OCI-LY1 (cell line): ENCODE measurements around the gene STKLD1.

Experiments
- H2AFZ ChIP-seq: fragments of 200-600 bp; sonication (generic), shearing (Covaris generic); 2 replicates; pipeline ENCODE4 v1.6.0; 2014; ENCODE audit warnings: antibody characterized with exemption, mild to moderate bottlenecking, low read length
- H3F3A ChIP-seq: fragments of 200-600 bp; sonication (generic), shearing (Covaris generic); 2 replicates; pipeline ENCODE4 v1.6.0; 2014; ENCODE audit warnings: mild to moderate bottlenecking, antibody characterized with exemption, low read length, moderate library complexity; ENCODE audit not compliant: insufficient read depth
- H3K27ac ChIP-seq: fragments of 200-600 bp; sonication (generic); 2 replicates; pipeline ENCODE4 v1.5.1; 2014; ENCODE audit warnings: low read length, mixed run types, mild to moderate bottlenecking, low read depth; ENCODE audit not compliant: poor library complexity, severe bottlenecking
- H3K27me3 ChIP-seq: fragments of 200-600 bp; sonication (generic); 2 replicates; pipeline ENCODE4 v1.6.0; 2014; ENCODE audit warnings: antibody characterized with exemption, mild to moderate bottlenecking, low read length, moderate library complexity; ENCODE audit not compliant: insufficient read depth
- H3K36me3 ChIP-seq: fragments of 200-600 bp; sonication (generic); 2 replicates; pipeline ENCODE4 v1.6.1; 2014; ENCODE audit warnings: mild to moderate bottlenecking, antibody characterized with exemption, low read length, moderate library complexity, mixed read lengths; ENCODE audit not compliant: insufficient read depth
- H3K4me1 ChIP-seq: fragments of 200-600 bp; sonication (generic); 2 replicates; pipeline ENCODE4 v1.5.1; 2014; ENCODE audit warnings: mild to moderate bottlenecking, low read length, moderate library complexity; ENCODE audit not compliant: insufficient read depth, severe bottlenecking
- H3K4me2 ChIP-seq: fragments of 200-600 bp; sonication (generic), shearing (Covaris generic); 2 replicates; pipeline ENCODE4 v1.6.1; 2014; ENCODE audit warnings: low read length
- H3K4me3 ChIP-seq: fragments of 200-600 bp; sonication (generic); 2 replicates; pipeline ENCODE4 v1.5.1; 2014; ENCODE audit warnings: low read length, low read depth, mild to moderate bottlenecking, mixed read lengths; ENCODE audit not compliant: poor library complexity, severe bottlenecking
- H3K79me2 ChIP-seq: fragments of 200-600 bp; shearing (Covaris generic); 2 replicates; pipeline ENCODE4 v1.6.1; 2016; ENCODE audit warnings: mixed run types, low read length, mixed read lengths; ENCODE audit not compliant: insufficient read depth
- H3K9ac ChIP-seq: fragments of 200-600 bp; sonication (generic), shearing (Covaris generic); 2 replicates; pipeline ENCODE4 v1.6.1; 2014; ENCODE audit warnings: mild to moderate bottlenecking, low read length, mixed read lengths
- H3K9me2 ChIP-seq: fragments of 200-600 bp; sonication (generic), shearing (Covaris generic); 2 replicates; pipeline ENCODE4 v1.6.1; 2014; ENCODE audit warnings: low read depth, mild to moderate bottlenecking, low read length, mixed read lengths
- H3K9me3 ChIP-seq: fragments of 200-600 bp; shearing (Covaris generic); 2 replicates; pipeline ENCODE4 v1.6.1; 2014; ENCODE audit warnings: low read length, mixed read lengths
- H4K20me1 ChIP-seq: fragments of 200-600 bp; sonication (generic), shearing (Covaris generic); 2 replicates; pipeline ENCODE4 v1.6.0; 2016; ENCODE audit warnings: mild to moderate bottlenecking, low read length; ENCODE audit not compliant: insufficient read depth
- CTCF ChIP-seq: fragments of 200-600 bp; sonication (generic), shearing (Covaris generic); IDR thresholded peaks from 2 replicates; pipeline ENCODE4 v1.5.1; 2017; ENCODE audit warnings: mild to moderate bottlenecking, antibody characterized with exemption, low read length, moderate library complexity, mixed read lengths
- EZH2 ChIP-seq: fragments of 200-600 bp; sonication (generic), shearing (Covaris generic); IDR thresholded peaks from 2 replicates; pipeline ENCODE4 v1.8.0; 2017; ENCODE audit warnings: borderline replicate concordance, mixed run types, mild to moderate bottlenecking, antibody characterized with exemption, low read length, moderate library complexity, mixed read lengths

The STKLD1 gene

GRCh38 chr9:133367221-133367620 is 8.9 kb upstream of the STKLD1 start:
- H2AFZ ChIP-seq, result no peak overlapping the region
- H4K20me1 ChIP-seq, result no peaks in the 10 kb centered on the region
- H3K4me1 ChIP-seq, result peaks cover 21% of the 10 kb centered on the region
- H3K9me3 ChIP-seq, result no peaks in the 10 kb centered on the region
- H3K79me2 ChIP-seq, result peaks cover 12% of the 10 kb centered on the region
- H3K27ac ChIP-seq, result no peak overlapping the region
- no peak overlapping the region for H3K4me3 ChIP-seq
- H3K36me3 ChIP-seq, result peaks cover 62% of the 10 kb centered on the region
- no peak overlapping the region for H3K4me2 ChIP-seq
- no peaks in the 10 kb centered on the region for H3F3A ChIP-seq
- H3K27me3 ChIP-seq, result no peaks in the 10 kb centered on the region
- TF ChIP-seq EZH2, result no peak
- TF ChIP-seq CTCF, result no peak
- H3K9me2 ChIP-seq, result no peaks in the 10 kb centered on the region
- no peak overlapping the region for H3K9ac ChIP-seq

- Histone ChIP-seq H3K36me3 (peaks cover 56% of the 10 kb centered on the region), H4K20me1 (no peaks in the 10 kb centered on the region), H3K4me3 (no peak overlapping the region), H3K4me1 (peaks cover 27% of the 10 kb centered on the region), H3K27ac (no peak overlapping the region), H3K9me3 (no peaks in the 10 kb centered on the region), H3K9ac (no peak overlapping the region), H3F3A (no peaks in the 10 kb centered on the region), H3K4me2 (no peak overlapping the region), H3K79me2 (peaks cover 13% of the 10 kb centered on the region), H2AFZ (no peak overlapping the region), H3K9me2 (no peaks in the 10 kb centered on the region), H3K27me3 (no peaks in the 10 kb centered on the region)
- TF ChIP-seq EZH2 (no peak), CTCF (no peak)
Observed at GRCh38 chr9:133367778-133368177, 8.4 kb upstream of the STKLD1 start.

- TF ChIP-seq EZH2 (no peak), CTCF (no peak)
- peaks cover 55% of the 10 kb centered on the region for H3K36me3 ChIP-seq
- no peak overlapping the region for H3K9ac ChIP-seq
- H3K79me2 ChIP-seq, result peaks cover 13% of the 10 kb centered on the region
- no peaks in the 10 kb centered on the region for H3F3A ChIP-seq
- peaks cover 29% of the 10 kb centered on the region for H3K4me1 ChIP-seq
- no peak overlapping the region for H3K4me3 ChIP-seq
- no peak overlapping the region for H2AFZ ChIP-seq
- H3K27ac ChIP-seq, result no peak overlapping the region
- H3K9me2 ChIP-seq, result no peaks in the 10 kb centered on the region
- H3K9me3 ChIP-seq, result no peaks in the 10 kb centered on the region
- H3K27me3 ChIP-seq, result no peaks in the 10 kb centered on the region
- no peak overlapping the region for H3K4me2 ChIP-seq
- no peaks in the 10 kb centered on the region for H4K20me1 ChIP-seq
Observed at GRCh38 chr9:133368249-133368881, 7.8 kb upstream of the STKLD1 start.
